Measurements from ENCODE around the gene MMP11. TPM values are rescaled to one million over a fixed set of nuclear protein-coding genes. Genes with fewer than 3 reads are reported as not detected.

The MMP11 gene
- total RNA-seq, 1 experiment from 2014 or later = 36.3 TPM

Other genes starting within 250 kb of the MMP11 start
- not detected in 2 replicates for gene IGLL1, start 192.6 kb upstream of the MMP11 start, total RNA-seq (2014; rRNA removed; shearing (Covaris generic); ENCODE audit: low replicate concordance)
- not detected in 2 replicates for gene DRICH1, start 140.5 kb upstream of the MMP11 start, total RNA-seq (2014; rRNA removed; shearing (Covaris generic); ENCODE audit: low replicate concordance)
- gene RGL4, start 81.8 kb upstream of the MMP11 start, total RNA-seq (2014; rRNA removed; shearing (Covaris generic); ENCODE audit: low replicate concordance) = not detected in 2 replicates
- gene ZNF70, start 21.7 kb upstream of the MMP11 start, total RNA-seq (2014; rRNA removed; shearing (Covaris generic); ENCODE audit: low replicate concordance) = 7.7 and 9.0 TPM in 2 replicates
- not detected in 2 replicates for gene VPREB3, start 18.4 kb upstream of the MMP11 start, total RNA-seq (2014; rRNA removed; shearing (Covaris generic); ENCODE audit: low replicate concordance)
- gene C22orf15, start 9.9 kb upstream of the MMP11 start, total RNA-seq (2014; rRNA removed; shearing (Covaris generic); ENCODE audit: low replicate concordance) = not detected in 2 replicates
- gene CHCHD10, start 4.9 kb upstream of the MMP11 start, total RNA-seq (2014; rRNA removed; shearing (Covaris generic); ENCODE audit: low replicate concordance) = 3.1 and 16.0 TPM in 2 replicates
- gene SMARCB1, start 14.1 kb downstream of the MMP11 start, total RNA-seq (2014; rRNA removed; shearing (Covaris generic); ENCODE audit: low replicate concordance) = 153 and 163 TPM in 2 replicates
- gene DERL3, start 66.2 kb downstream of the MMP11 start, total RNA-seq (2014; rRNA removed; shearing (Covaris generic); ENCODE audit: low replicate concordance) = 8.9 and 12.5 TPM in 2 replicates
- gene SLC2A11, start 85.0 kb downstream of the MMP11 start, total RNA-seq (2014; rRNA removed; shearing (Covaris generic); ENCODE audit: low replicate concordance) = 20.2 and 101 TPM in 2 replicates
- 1,968 and 2,027 TPM in 2 replicates for gene MIF, start 121.5 kb downstream of the MMP11 start, total RNA-seq (2014; rRNA removed; shearing (Covaris generic); ENCODE audit: low replicate concordance)
- gene GSTT2B, start 188.3 kb downstream of the MMP11 start, total RNA-seq (2014; rRNA removed; shearing (Covaris generic); ENCODE audit: low replicate concordance) = 0.81 and 2.5 TPM in 2 replicates
- gene DDTL, start 194.0 kb downstream of the MMP11 start, total RNA-seq (2014; rRNA removed; shearing (Covaris generic); ENCODE audit: low replicate concordance) = 0.10 TPM in 1 of 2 replicates, not detected in the other
- gene DDT, start 201.6 kb downstream of the MMP11 start, total RNA-seq (2014; rRNA removed; shearing (Covaris generic); ENCODE audit: low replicate concordance) = 213 and 296 TPM in 2 replicates
- not detected in 2 replicates for gene GSTT2, start 207.3 kb downstream of the MMP11 start, total RNA-seq (2014; rRNA removed; shearing (Covaris generic); ENCODE audit: low replicate concordance)
- gene GSTT4, start 232.6 kb downstream of the MMP11 start, total RNA-seq (2014; rRNA removed; shearing (Covaris generic); ENCODE audit: low replicate concordance) = not detected in 2 replicates
- 17.2 and 25.9 TPM in 2 replicates for gene CABIN1, start 238.5 kb downstream of the MMP11 start, total RNA-seq (2014; rRNA removed; shearing (Covaris generic); ENCODE audit: low replicate concordance)